ENCODE results near the gene SYNGR2. TPM values are rescaled to one million over a fixed set of nuclear protein-coding genes. Genes with fewer than 3 reads are reported as not detected.

SYNGR2 gene
- polyA plus RNA-seq, 3 donors: 270 to 402 (median 350) TPM

DNA sequence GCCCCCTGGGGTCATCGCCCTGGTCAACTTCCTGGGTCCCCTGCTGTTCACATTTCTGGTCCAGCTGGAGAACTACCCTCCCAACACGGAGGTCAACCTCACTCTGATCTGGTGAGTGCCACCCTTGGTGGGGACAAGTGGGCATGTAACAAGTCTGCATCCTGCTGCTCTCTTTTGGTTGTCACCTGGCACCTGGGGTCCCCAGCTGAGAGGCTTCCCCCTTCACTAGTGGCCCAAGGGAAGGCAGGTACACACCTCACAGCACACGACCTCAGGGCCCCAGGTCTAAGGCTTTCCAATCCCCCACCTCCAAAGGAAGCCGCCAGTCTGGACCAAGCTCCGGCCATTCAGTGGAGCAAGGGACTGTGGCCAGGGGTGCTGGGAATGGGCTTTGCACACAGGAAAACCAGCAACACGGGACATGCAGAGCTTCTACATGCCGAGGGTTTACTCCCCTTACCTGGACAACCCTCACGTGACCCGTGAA, 33.4 kb upstream of the SYNGR2 start:
- Histone ChIP-seq H3K9me3 (replicated peaks in 1 of 2; ENCODE audit: control insufficient read depth in 1 of 2, insufficient read depth in 1 of 2, low read length in 2 of 2) (no peaks in the 10 kb centered on the region), H3K27me3 (ENCODE audit: control insufficient read depth in 2 of 2, insufficient read depth in 2 of 2, low read length in 2 of 2) (no peaks in the 10 kb centered on the region), H4K20me1 (ENCODE audit: insufficient read depth, low read length) (peaks cover 74% of the 10 kb centered on the region), H3K4me3 (replicated peaks in 1 of 3; ENCODE audit: low read depth in 2 of 3, low read length in 3 of 3) (no peak overlapping the region), H3K9ac (ENCODE audit: insufficient read depth, low read length, poor library complexity, severe bottlenecking) (no peak overlapping the region), H3K27ac (ENCODE audit: low read depth in 1 of 2, low read length in 2 of 2) (no peak overlapping the region), H3K36me3 (replicated peaks in 1 of 2; ENCODE audit: control insufficient read depth in 1 of 2, insufficient read depth in 2 of 2, low read length in 2 of 2) (peaks cover 36 to 41% of the 10 kb centered on the region in 2 donors), H3K4me2 (replicated peaks; ENCODE audit: extremely low read depth, low read length, poor library complexity, severe bottlenecking) (no peak overlapping the region), H3K79me2 (ENCODE audit: insufficient read depth, low read length) (peaks cover 47% of the 10 kb centered on the region), H3K4me1 (ENCODE audit: control insufficient read depth in 1 of 2, insufficient read depth in 2 of 2, low read length in 2 of 2) (peaks cover 70 to 94% of the 10 kb centered on the region in 2 donors), H2AFZ (ENCODE audit: insufficient read depth, low read depth, low read length, poor library complexity, severe bottlenecking) (no peak overlapping the region)
- intact Hi-C loops (cut with micrococcal nuclease): loop anchor here (2.0 to 5.0 kb wide), 2 partner anchors 22 to 37 kb away; no protein-coding TSS in a partner anchor
- peaks cover 0 to 5% (median 0%) of the 10 kb centered on the region in 3 donors for H3K27me3 Mint-ChIP-seq (ENCODE audit: low read depth in 3 of 3)
- TF ChIP-seq, protein P1, sequence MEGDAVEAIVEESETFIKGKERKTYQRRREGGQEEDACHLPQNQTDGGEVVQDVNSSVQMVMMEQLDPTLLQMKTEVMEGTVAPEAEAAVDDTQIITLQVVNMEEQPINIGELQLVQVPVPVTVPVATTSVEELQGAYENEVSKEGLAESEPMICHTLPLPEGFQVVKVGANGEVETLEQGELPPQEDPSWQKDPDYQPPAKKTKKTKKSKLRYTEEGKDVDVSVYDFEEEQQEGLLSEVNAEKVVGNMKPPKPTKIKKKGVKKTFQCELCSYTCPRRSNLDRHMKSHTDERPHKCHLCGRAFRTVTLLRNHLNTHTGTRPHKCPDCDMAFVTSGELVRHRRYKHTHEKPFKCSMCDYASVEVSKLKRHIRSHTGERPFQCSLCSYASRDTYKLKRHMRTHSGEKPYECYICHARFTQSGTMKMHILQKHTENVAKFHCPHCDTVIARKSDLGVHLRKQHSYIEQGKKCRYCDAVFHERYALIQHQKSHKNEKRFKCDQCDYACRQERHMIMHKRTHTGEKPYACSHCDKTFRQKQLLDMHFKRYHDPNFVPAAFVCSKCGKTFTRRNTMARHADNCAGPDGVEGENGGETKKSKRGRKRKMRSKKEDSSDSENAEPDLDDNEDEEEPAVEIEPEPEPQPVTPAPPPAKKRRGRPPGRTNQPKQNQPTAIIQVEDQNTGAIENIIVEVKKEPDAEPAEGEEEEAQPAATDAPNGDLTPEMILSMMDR (IDR thresholded peaks at IDR 0.05): no peak
- 96% methylated on average over 4 of the region's 9 CpGs for WGBS (ENCODE audit: insufficient coverage)
- H3K4me3 Mint-ChIP-seq: no peak overlapping the region
- no peak overlapping the region for H3K27ac Mint-ChIP-seq
- peaks cover 78% of the 10 kb centered on the region for H3K4me1 Mint-ChIP-seq
- no peak for DNase-seq
- H3K36me3 Mint-ChIP-seq: peaks cover 43 to 56% of the 10 kb centered on the region in 2 donors
- H3K9me3 Mint-ChIP-seq: no peaks in the 10 kb centered on the region

DNA sequence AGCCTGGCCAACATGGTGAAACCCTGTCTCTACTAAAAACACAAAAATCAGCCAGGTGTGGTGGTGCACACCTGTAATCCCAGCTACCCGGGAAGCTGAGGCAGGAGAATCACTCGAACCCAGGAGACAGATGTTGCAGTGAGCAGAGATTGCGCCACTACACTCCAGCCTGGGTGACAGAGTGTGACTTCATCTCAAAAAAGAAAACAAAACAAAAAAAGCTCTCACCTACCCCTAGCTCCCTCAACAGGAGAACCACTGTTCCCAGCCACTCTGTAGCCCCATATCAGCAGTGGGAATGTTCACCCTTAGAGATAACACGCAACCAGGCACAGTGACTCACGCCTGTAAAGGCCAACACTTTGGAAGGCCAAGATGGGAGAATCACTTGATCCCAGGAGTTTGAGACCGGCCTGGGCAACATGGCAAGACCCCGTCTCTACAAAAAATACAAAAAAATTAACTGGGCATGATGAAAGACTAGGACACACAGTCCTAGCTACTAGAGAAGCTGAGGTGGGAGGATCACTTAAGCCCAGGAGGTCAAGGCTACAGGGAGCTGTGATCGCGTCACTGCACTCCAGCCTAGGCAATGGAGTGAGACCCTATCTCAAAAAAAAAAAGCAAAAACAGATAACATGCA, 32.4 kb upstream of the SYNGR2 start:
- peaks cover 38% of the 10 kb centered on the region for H3K79me2 ChIP-seq (ENCODE audit: insufficient read depth, low read length)
- intact Hi-C loops (cut with micrococcal nuclease): loop anchor here (2.0 to 5.0 kb wide), 2 partner anchors 23 to 36 kb away; no protein-coding TSS in a partner anchor
- Mint-ChIP-seq H3K9me3 (no peaks in the 10 kb centered on the region), H3K4me3 (no peak overlapping the region), H3K27me3 (ENCODE audit: low read depth in 3 of 3) (peaks cover 0 to 5% (median 0%) of the 10 kb centered on the region in 3 donors), H3K4me1 (peaks cover 74% of the 10 kb centered on the region), H3K36me3 (peaks cover 43 to 56% of the 10 kb centered on the region in 2 donors), H3K27ac (peak overlapping the region in 4 of 7 donors; percentile 4 to 60 (median 24))
- no peaks in the 10 kb centered on the region for H3K9me3 ChIP-seq (replicated peaks in 1 of 2; ENCODE audit: control insufficient read depth in 1 of 2, insufficient read depth in 1 of 2, low read length in 2 of 2)
- H3K36me3 ChIP-seq (replicated peaks in 1 of 2; ENCODE audit: control insufficient read depth in 1 of 2, insufficient read depth in 2 of 2, low read length in 2 of 2): peaks cover 36 to 41% of the 10 kb centered on the region in 2 donors
- H3K4me2 ChIP-seq (replicated peaks; ENCODE audit: extremely low read depth, low read length, poor library complexity, severe bottlenecking): no peak overlapping the region
- no peak for DNase-seq
- WGBS (ENCODE audit: insufficient coverage): 90% methylated on average over 5 of the region's 9 CpGs
- H3K4me3 ChIP-seq (replicated peaks in 1 of 3; ENCODE audit: low read depth in 2 of 3, low read length in 3 of 3): no peak overlapping the region
- TF ChIP-seq, protein P1 (IDR thresholded peaks at IDR 0.05): no peak
- no peak overlapping the region for H2AFZ ChIP-seq (ENCODE audit: insufficient read depth, low read depth, low read length, poor library complexity, severe bottlenecking)
- H3K27ac ChIP-seq (ENCODE audit: low read depth in 1 of 2, low read length in 2 of 2): no peak overlapping the region
- peaks cover 77% of the 10 kb centered on the region for H4K20me1 ChIP-seq (ENCODE audit: insufficient read depth, low read length)
- H3K9ac ChIP-seq (ENCODE audit: insufficient read depth, low read length, poor library complexity, severe bottlenecking): no peak overlapping the region
- no peaks in the 10 kb centered on the region for H3K27me3 ChIP-seq (ENCODE audit: control insufficient read depth in 2 of 2, insufficient read depth in 2 of 2, low read length in 2 of 2)
- peaks cover 67 to 94% of the 10 kb centered on the region in 2 donors for H3K4me1 ChIP-seq (ENCODE audit: control insufficient read depth in 1 of 2, insufficient read depth in 2 of 2, low read length in 2 of 2)

All from CD14-positive monocyte (primary cell).